ENCODE measurements around the gene TIMMDC1. TPM values are rescaled to one million over a fixed set of nuclear protein-coding genes. Genes with fewer than 3 reads are reported as not detected.

Gene TIMMDC1
- total and polyA plus RNA-seq, 9 of the 15 experiments (the other 6 are each of a cell fraction or from before 2014, with no cell fraction given): 62.1 to 226 (median 86.6) TPM

DNA sequence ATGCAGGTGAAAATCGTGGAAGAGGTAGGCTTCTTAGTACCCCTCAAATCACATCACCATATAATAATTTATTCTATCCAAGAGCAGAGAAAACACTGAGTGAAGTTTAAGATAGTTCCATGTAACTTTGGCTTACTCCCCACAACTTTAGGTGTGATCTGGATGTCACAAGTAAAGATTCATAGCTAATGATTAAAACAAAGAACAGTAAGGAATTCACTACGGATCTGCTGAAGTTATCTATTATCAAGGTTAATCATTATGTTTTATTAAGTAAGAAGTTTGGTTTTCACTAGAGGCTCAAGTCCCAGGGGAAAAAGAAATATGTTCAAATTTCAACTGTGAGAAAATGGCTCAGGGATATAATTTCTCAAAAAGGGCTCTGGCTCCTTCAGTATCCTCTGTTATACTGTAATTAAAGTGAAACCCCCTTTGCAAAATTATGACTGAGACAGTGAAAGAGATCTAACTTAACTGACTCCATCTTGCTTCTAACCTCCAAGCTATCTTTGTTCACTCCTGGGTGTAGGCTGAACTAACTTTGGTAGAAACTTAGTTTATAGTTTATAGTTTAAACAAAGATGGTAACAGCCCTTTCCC is 43.9 kb downstream of the TIMMDC1 start:
- CTCF ChIA-PET (ENCODE audit: low intra/inter-chr PET ratio): no interaction called here
- BruUV-seq (replicated peaks): no TSS peak

GRCh38 chr3:119543147-119543546 is 44.8 kb downstream of the TIMMDC1 start:
- in situ Hi-C loops (cut with MboI) (no loop called here), intact Hi-C loops (cut with micrococcal nuclease) (no loop called here)
- Histone ChIP-seq H3K9me1 (ENCODE audit: control insufficient read depth, insufficient read depth, low read length) (no peaks in the 10 kb centered on the region), H3K9ac (ENCODE audit: insufficient read depth in 1 of 2, low read depth in 2 of 2, low read length in 2 of 2) (no peak overlapping the region), H3K27me3 (ENCODE audit: control insufficient read depth in 2 of 2, insufficient read depth in 2 of 2, low read length in 2 of 2) (no peaks in the 10 kb centered on the region), H3K4me1 (replicated peaks in 1 of 2; ENCODE audit: control insufficient read depth in 2 of 2, insufficient read depth in 2 of 2, low read length in 2 of 2) (no peaks in the 10 kb centered on the region), H3K79me2 (ENCODE audit: control insufficient read depth, insufficient read depth, low read length) (no peaks in the 10 kb centered on the region), H3K4me3 (no peak overlapping the region), H3K36me3 (ENCODE audit: control insufficient read depth, insufficient read depth, low read length) (no peaks in the 10 kb centered on the region), H2AFZ (ENCODE audit: low read depth, low read length) (no peak overlapping the region), H3K4me2 (ENCODE audit: insufficient read depth, low read length) (no peak overlapping the region), H4K20me1 (replicated peaks; ENCODE audit: control insufficient read depth, insufficient read depth, low read length) (no peaks in the 10 kb centered on the region), H3K27ac (ENCODE audit: extremely low read depth, low read depth, low read length) (no peak overlapping the region), H3K9me3 (replicated peaks; ENCODE audit: control insufficient read depth, insufficient read depth, low read depth, low read length) (no peaks in the 10 kb centered on the region)
- no peak for DNase-seq (ENCODE audit: extremely low read depth in 1 of 4, low spot score in 3 of 4)
- no TSS peak for BruUV-seq (replicated peaks)
- WGBS (ENCODE audit: insufficient coverage, low coverage, missing lambda C conversion rate): 72% methylated on average over 4 of the region's 7 CpGs
- ChIA-PET CTCF (ENCODE audit: low intra/inter-chr PET ratio) (no interaction called here), POLR2A (no interaction called here)
- FAIRE-seq: no peak
- no peak for ATAC-seq
- TF ChIP-seq POLR2G (IDR thresholded peaks at IDR 0.05; ENCODE audit: low read depth, low read length) (no peak), BRD9 (IDR thresholded peaks at IDR 0.05; ENCODE audit: low read depth, partially characterized antibody) (no peak), TAF7 (tag; IDR thresholded peaks at IDR 0.05) (no peak), ZNF239 (CRISPR knock-in tag; IDR thresholded peaks at IDR 0.05) (no peak), ZNF707 (CRISPR knock-in tag; conservative IDR thresholded peaks at IDR 0.05) (no peak), RREB1 (CRISPR knock-in tag; IDR thresholded peaks at IDR 0.05) (no peak), ZNF79 (CRISPR knock-in tag; IDR thresholded peaks at IDR 0.05; ENCODE audit: low read depth) (no peak), TEAD1 (CRISPR knock-in tag; IDR thresholded peaks at IDR 0.05) (no peak), ZNF197 (CRISPR knock-in tag; IDR thresholded peaks at IDR 0.05; ENCODE audit: low read depth) (no peak)

More for the DNA sequence above, 43.9 kb downstream of the TIMMDC1 start:
- no peak overlapping the region for H3K4me2 ChIP-seq (ENCODE audit: insufficient read depth, low read length)
- no peak overlapping the region for H3K9ac ChIP-seq (ENCODE audit: insufficient read depth in 1 of 2, low read depth in 2 of 2, low read length in 2 of 2)
- no peak for TF ChIP-seq RBM34 (IDR thresholded peaks at IDR 0.05; ENCODE audit: borderline replicate concordance, insufficient read depth, low read length)
- no peak for TF ChIP-seq IFI16 (CRISPR knock-in tag; IDR thresholded peaks at IDR 0.05)
- POLR2A ChIA-PET: interaction anchor here (0.6 kb wide), 1 partner anchor 183 kb away, joined by 3 read pairs; no protein-coding TSS in a partner anchor
- H3K27ac ChIP-seq (ENCODE audit: extremely low read depth, low read depth, low read length): no peak overlapping the region
- DNase-seq (ENCODE audit: extremely low read depth in 1 of 4, low spot score in 3 of 4) (no peak), FAIRE-seq (no peak), ATAC-seq (no peak)
- no peaks in the 10 kb centered on the region for H3K4me1 ChIP-seq (replicated peaks in 1 of 2; ENCODE audit: control insufficient read depth in 2 of 2, insufficient read depth in 2 of 2, low read length in 2 of 2)
- no peak overlapping the region for H3K4me3 ChIP-seq
- no peaks in the 10 kb centered on the region for H3K27me3 ChIP-seq (ENCODE audit: control insufficient read depth in 2 of 2, insufficient read depth in 2 of 2, low read length in 2 of 2)
- H3K9me1 ChIP-seq (ENCODE audit: control insufficient read depth, insufficient read depth, low read length): no peaks in the 10 kb centered on the region
- no peaks in the 10 kb centered on the region for H3K9me3 ChIP-seq (replicated peaks; ENCODE audit: control insufficient read depth, insufficient read depth, low read depth, low read length)
- H2AFZ ChIP-seq (ENCODE audit: low read depth, low read length): no peak overlapping the region
- WGBS (ENCODE audit: insufficient coverage, low coverage, missing lambda C conversion rate): 39% methylated on average over 2 of the region's 2 CpGs
- in situ Hi-C loops (cut with MboI): no loop called here
- H3K36me3 ChIP-seq (ENCODE audit: control insufficient read depth, insufficient read depth, low read length): no peaks in the 10 kb centered on the region
- intact Hi-C loops (cut with micrococcal nuclease): no loop called here
- H3K79me2 ChIP-seq (ENCODE audit: control insufficient read depth, insufficient read depth, low read length): no peaks in the 10 kb centered on the region
- H4K20me1 ChIP-seq (replicated peaks; ENCODE audit: control insufficient read depth, insufficient read depth, low read length): no peaks in the 10 kb centered on the region
